ENCODE results near the gene ARL13A. TPM values are rescaled to one million over a fixed set of nuclear protein-coding genes. Genes with fewer than 3 reads are reported as not detected.

ARL13A gene
- total RNA-seq, 1 donor from 2014 or later: not detected

GRCh38 chrX:100948557-100948956, 21.0 kb upstream of the ARL13A start:
- no peaks in the 10 kb centered on the region for H3K36me3 ChIP-seq
- no peaks in the 10 kb centered on the region for H3K9me3 ChIP-seq (replicated peaks)
- no peaks in the 10 kb centered on the region for H3K27me3 ChIP-seq (ENCODE audit: low read depth)
- H3K4me3 ChIP-seq: no peak overlapping the region
- TF ChIP-seq CTCF (IDR thresholded peaks at IDR 0.05; ENCODE audit: borderline replicate concordance): no peak
- H3K4me1 ChIP-seq: no peaks in the 10 kb centered on the region
- no peak for DNase-seq
- intact Hi-C loops (cut with micrococcal nuclease): no loop called here
- H3K27ac ChIP-seq (replicated peaks): no peak overlapping the region

GRCh38 chrX:100962811-100963210, 6.7 kb upstream of the ARL13A start:
- intact Hi-C loops (cut with micrococcal nuclease): no loop called here
- H3K9me3 ChIP-seq (replicated peaks): no peaks in the 10 kb centered on the region
- no peak for TF ChIP-seq CTCF (IDR thresholded peaks at IDR 0.05; ENCODE audit: borderline replicate concordance)
- no peak overlapping the region for H3K4me3 ChIP-seq
- H3K27ac ChIP-seq (replicated peaks): no peak overlapping the region
- H3K27me3 ChIP-seq (ENCODE audit: low read depth): no peaks in the 10 kb centered on the region
- H3K4me1 ChIP-seq: no peaks in the 10 kb centered on the region
- no peak for DNase-seq
- no peaks in the 10 kb centered on the region for H3K36me3 ChIP-seq

GRCh38 chrX:100964362-100964761, 5.1 kb upstream of the ARL13A start:
- DNase-seq: no peak
- intact Hi-C loops (cut with micrococcal nuclease): no loop called here
- Histone ChIP-seq H3K4me3 (no peak overlapping the region), H3K27me3 (ENCODE audit: low read depth) (no peaks in the 10 kb centered on the region), H3K9me3 (replicated peaks) (no peaks in the 10 kb centered on the region), H3K4me1 (no peaks in the 10 kb centered on the region), H3K36me3 (no peaks in the 10 kb centered on the region), H3K27ac (replicated peaks) (no peak overlapping the region)
- TF ChIP-seq CTCF (IDR thresholded peaks at IDR 0.05; ENCODE audit: borderline replicate concordance): no peak

GRCh38 chrX:100969936-100970335, 428 bp downstream of the ARL13A start:
- H3K4me3 ChIP-seq: no peak overlapping the region
- H3K36me3 ChIP-seq: no peaks in the 10 kb centered on the region
- intact Hi-C loops (cut with micrococcal nuclease): no loop called here
- H3K4me1 ChIP-seq: no peaks in the 10 kb centered on the region
- TF ChIP-seq CTCF (IDR thresholded peaks at IDR 0.05; ENCODE audit: borderline replicate concordance): no peak
- DNase-seq: no peak
- no peaks in the 10 kb centered on the region for H3K9me3 ChIP-seq (replicated peaks)
- no peaks in the 10 kb centered on the region for H3K27me3 ChIP-seq (ENCODE audit: low read depth)
- no peak overlapping the region for H3K27ac ChIP-seq (replicated peaks)

- Histone ChIP-seq H3K36me3 (no peaks in the 10 kb centered on the region), H3K4me1 (no peaks in the 10 kb centered on the region), H3K4me3 (no peak overlapping the region), H3K27ac (replicated peaks) (no peak overlapping the region), H3K9me3 (replicated peaks) (no peaks in the 10 kb centered on the region), H3K27me3 (ENCODE audit: low read depth) (no peaks in the 10 kb centered on the region)
- TF ChIP-seq CTCF (IDR thresholded peaks at IDR 0.05; ENCODE audit: borderline replicate concordance): no peak
- DNase-seq: no peak
- intact Hi-C loops (cut with micrococcal nuclease): no loop called here
Measured at GRCh38 chrX:100973411-100973810, 3.9 kb downstream of the ARL13A start.

- H3K9me3 ChIP-seq (replicated peaks): no peaks in the 10 kb centered on the region
- H3K27me3 ChIP-seq (ENCODE audit: low read depth): no peaks in the 10 kb centered on the region
- TF ChIP-seq CTCF (IDR thresholded peaks at IDR 0.05; ENCODE audit: borderline replicate concordance): no peak
- no peak overlapping the region for H3K4me3 ChIP-seq
- H3K36me3 ChIP-seq: no peaks in the 10 kb centered on the region
- intact Hi-C loops (cut with micrococcal nuclease): no loop called here
- H3K27ac ChIP-seq (replicated peaks): no peak overlapping the region
- no peak for DNase-seq
- no peaks in the 10 kb centered on the region for H3K4me1 ChIP-seq
Measured at GRCh38 chrX:100975212-100975611, 5.7 kb downstream of the ARL13A start.

Measured in left ventricle myocardium inferior (tissue), 1 donor.